NCI-H2107 treated with DMSO at 0.1 percent for 48 hours (cell line): ENCODE results near the gene CCL15.
A peak's percentile ranks its signal among the peaks of the same experiment; 100 is the strongest.
"Not testable (repeated sequence)": the region's sequence is repeated elsewhere in the genome, so short reads cannot be mapped to it uniquely, and the experiment has no call there.

Experiments
- DNase-seq: peaks from one replicate; lab custom pipeline; 2025; ENCODE audit not compliant: unreplicated experiment; lab: John Stamatoyannopoulos, UW

The CCL15 gene, protein sequence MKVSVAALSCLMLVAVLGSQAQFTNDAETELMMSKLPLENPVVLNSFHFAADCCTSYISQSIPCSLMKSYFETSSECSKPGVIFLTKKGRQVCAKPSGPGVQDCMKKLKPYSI

DNA sequence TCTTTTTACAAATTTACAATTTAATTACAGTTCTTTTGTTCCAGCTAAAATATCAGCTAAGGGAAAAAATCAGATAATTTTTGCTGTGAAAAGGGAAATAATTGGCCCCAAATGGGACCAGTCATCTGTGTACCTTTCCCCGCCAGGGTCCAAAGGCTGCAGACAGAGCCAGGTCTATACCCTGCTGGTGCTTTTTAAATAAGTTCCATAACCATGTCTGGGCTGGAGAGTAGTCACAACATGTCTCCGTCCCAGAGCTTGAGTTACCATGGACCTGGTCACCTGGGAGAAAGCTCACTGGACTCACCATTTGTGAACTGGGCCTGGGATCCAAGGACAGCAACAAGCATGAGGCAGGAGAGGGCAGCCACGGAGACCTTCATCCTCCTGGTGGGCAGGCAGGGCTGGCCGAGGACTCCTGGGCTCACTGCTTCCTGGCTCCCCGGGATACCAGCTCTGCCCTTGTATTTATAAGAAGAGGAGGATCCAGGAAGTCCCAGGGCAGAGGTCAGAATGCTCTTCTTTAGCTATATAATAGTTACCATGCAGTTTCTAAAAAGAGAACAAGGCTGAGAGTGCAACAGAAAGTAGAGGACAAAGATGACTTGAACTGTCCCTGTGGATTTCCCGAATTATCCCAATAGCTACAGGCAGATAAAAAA, at the start of gene CCL15:
CCL15 (minus strand) TSS at position 444 of the 662 bp plus-strand sequence; CDS start at position 383, 61 bp downstream.
- no peak for DNase-seq

DNA sequence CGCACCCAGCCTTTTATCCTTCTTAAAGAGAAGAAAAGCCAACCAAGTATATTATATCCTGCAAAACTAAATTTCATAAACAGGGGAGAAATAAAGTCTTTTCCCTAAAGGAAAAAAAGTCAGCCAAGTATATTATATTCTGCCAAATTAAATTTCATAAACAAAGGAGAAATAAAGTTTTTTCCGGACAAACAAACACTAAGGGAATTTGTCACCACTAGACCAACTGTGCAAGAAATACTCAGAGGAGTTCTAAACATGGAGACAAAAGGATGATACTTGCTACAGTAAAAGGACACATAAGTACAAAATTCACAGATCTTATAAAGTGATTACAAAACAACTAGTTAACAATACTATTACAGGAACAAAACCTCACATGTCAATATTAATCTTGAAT, 48.3 kb upstream of the CCL15 start:
- DNase-seq = no peak

- DNase-seq = no peak
Measured at GRCh38 chr17:36048066-36048465, 46.7 kb upstream of the CCL15 start.

DNA sequence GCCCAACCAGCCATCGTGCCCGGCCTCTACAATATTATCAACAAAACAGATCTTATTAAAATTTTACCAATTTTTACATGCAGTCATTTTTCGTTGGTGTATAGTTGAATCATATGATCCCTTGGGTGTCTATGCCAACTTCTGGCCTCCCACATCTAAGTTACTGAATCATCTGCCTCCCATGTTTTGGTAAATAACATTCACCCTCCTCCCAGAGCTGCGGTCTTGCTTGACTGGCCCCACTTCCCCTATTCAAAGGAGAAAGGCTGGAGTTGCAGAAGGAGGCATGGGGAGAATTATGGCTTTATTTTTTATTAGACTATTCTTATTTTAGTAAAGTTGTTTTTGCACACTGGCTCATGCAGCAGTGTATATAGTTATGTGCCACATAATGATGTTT, 34.9 kb upstream of the CCL15 start:
- no peak for DNase-seq

DNA sequence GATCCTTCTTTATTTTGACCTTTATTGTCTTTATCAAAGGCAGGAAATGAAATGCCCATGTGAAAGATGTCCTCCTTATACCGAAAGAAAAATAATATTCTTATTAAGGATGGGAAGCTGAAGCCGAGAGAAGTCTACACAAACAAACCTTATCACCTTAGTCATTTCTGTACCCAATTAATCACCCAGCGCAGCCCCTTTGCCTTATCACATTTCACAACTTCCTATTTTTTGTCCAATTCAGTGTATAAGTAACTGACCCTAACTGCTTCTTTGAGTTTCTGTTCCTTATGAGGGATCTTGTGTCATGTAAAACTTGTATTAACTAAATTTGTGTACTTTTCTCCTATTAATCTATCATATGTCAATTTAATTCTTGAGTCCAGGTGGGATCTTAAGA, 32.8 kb upstream of the CCL15 start:
- DNase-seq = no peak

DNA sequence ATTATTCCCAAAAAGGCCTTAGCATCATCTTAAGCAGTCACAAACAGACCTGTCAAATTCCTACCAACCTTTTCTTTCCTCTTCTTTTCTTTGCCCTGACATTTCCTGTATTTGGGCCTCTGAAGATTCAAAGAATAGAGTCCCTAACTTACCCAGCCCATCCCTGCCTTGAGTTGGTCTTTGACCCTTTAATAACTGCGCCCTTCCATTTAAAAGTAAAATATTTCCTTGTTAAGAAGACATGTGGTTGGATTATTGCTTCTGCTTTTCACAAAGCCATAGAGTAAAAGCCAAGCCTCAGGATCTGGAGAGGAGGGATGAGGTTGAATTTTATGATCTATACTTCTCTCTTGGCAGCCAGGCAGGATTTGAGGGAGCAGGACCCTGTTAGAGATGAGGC, 29.6 kb upstream of the CCL15 start:
- DNase-seq = no peak

- no peak for DNase-seq
Measured at GRCh38 chr17:36027761-36028160, 26.4 kb upstream of the CCL15 start.

DNA sequence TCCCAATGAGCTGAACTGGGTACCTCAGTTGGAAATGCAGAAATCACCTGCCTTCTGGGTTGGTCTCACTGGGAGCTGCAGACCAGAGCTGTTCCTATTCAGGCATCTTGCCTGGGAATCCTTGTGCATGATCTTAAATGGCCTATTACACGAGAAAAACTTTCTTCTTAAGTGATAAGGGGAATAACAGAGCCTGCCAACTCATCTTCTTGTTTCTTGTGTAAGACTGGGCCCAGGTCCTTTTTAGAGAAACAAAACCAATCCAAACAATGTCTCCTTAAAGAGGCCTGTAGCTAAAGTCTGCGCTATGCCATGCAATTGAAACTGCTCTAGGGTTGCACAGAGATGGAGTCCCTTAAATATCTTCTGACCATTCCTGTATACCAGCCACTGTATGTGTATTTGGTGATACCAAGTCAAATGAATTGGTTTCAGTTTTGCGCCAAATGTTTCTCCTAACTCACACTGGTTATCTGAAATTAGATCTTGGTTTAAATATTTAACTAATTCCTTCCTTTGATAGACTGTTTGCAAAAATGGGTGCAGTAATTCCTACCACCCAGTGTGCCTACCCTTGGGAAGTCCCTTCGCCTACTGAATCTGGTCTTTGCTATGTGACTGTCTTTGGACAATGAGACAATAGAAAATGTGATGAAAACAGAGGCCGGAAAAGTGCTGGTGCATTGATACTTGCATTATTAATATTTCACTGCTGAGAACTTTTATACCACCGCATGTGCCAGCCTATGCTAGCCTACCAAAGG, 22.9 kb upstream of the CCL15 start:
- DNase-seq = no peak

DNA sequence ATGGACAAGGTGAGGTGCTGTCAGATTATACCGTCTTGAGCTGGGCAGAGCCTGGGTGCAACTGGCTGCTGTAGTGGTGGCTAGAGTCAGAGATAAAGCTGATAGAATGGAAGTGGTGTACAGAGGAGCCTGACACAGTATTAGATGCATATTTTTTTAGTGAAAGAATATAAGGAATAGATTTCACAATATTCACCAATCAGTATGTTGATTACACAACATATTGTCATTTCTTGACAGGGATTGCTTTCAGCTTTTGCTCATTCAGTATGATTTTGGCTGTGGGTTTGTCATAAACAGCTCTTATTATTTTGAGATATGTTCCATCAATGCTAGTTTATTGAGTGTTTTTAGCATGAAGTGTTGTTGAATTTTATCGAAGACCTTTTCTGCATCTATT, 18.1 kb upstream of the CCL15 start:
- DNase-seq = no peak

DNA sequence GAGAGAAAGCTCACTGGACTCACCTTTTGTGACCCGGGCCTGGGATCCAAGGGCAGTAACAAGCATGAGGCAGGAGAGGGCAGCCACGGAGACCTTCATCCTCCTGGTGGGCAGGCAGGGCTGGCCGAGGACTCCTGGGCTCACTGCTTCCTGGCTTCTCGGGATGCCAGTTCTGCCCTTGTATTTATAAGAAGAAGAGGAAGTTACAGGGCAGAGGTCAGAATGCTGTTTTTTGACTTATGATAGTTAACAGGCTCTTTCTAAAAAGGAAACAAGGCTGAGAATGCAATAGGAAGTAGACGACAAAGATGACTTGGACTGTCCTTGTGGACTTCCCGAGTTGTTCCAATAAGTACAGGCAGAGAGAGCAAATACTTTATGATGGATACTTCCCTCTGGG, 16.4 kb upstream of the CCL15 start, which contains the start of gene CCL23:
CCL23 (minus strand) TSS at position 174 of the 400 bp plus-strand sequence; CDS start at position 99, 75 bp downstream.
- no peak for DNase-seq

DNA sequence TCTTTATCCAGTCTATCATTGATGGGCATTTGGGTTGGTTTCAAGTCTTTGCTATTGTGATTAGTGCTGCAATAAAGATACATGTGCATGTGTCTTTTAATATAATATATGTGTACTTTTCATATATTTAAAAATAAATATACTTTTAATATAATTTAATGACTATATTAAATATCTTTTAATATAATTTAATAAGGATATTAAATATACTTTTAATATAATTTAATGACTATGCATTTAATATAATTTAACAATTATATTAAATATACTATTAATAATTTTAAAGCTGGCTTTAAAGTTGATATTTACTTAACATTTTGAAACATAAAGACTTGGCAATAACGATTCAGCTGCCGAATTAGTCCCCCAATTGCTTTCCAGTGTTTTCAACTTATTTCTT, 15.2 kb upstream of the CCL15 start:
- DNase-seq = no peak

GRCh38 chr17:36015895-36016294, 14.5 kb upstream of the CCL15 start:
- DNase-seq = not testable (repeated sequence)

GRCh38 chr17:36014946-36015345, 13.6 kb upstream of the CCL15 start:
- no peak for DNase-seq

- DNase-seq = no peak
Measured at GRCh38 chr17:36011201-36011600, 9.8 kb upstream of the CCL15 start.

DNA sequence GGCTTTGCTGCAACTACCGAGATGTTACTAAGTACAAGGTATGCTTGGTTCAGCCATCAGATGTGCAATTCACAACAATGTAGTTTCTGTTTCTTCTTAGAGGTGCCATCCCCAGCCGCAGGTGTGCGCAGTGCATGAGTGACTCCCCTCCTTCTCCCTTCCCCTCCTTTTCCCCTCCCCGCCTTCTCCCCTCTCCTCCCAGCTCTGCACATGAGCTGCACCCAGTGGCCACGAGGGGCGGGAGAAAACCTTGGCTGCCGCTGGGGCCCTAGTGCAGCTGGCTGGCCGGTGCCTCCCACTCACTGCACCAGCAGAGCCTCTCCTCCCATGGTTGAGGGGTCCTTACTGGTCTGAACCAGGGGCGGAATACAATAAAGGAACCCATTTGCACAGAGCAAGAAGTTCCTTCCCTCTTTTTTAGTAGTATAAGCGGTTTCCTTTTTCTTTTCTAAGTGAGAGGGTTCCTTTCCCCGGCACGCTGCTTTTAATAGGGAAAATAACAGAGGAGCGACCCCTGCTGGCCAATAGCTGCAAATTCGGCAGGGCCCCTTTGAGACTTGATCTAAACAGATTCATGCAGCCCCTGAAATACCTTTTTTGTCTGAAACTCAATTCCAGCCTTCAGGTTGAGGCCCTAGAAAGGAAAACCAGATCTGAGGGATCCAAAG, 7.8 kb upstream of the CCL15 start:
- DNase-seq = no peak

GRCh38 chr17:36004594-36005108, 3.3 kb upstream of the CCL15 start:
- DNase-seq = no peak

DNA sequence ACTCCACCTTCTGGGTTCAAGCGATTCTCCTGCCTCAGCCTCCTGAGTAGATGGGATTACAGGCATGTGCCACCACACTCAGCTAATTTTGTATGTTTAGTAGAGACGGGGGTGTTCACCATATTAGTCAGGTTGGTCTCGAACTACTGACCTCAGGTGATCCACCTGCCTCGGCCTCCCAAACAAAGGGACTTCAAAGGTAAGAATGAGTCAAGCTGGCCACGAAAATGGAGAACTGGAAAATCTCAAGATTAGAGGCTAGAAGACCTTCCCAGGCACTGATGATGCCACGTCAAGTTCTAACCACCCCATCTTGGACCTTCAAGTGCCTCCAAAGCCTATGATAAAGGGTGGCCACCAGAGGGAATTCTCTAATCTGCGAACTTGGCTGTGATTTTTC, 1.3 kb upstream of the CCL15 start:
- DNase-seq = no peak

DNA sequence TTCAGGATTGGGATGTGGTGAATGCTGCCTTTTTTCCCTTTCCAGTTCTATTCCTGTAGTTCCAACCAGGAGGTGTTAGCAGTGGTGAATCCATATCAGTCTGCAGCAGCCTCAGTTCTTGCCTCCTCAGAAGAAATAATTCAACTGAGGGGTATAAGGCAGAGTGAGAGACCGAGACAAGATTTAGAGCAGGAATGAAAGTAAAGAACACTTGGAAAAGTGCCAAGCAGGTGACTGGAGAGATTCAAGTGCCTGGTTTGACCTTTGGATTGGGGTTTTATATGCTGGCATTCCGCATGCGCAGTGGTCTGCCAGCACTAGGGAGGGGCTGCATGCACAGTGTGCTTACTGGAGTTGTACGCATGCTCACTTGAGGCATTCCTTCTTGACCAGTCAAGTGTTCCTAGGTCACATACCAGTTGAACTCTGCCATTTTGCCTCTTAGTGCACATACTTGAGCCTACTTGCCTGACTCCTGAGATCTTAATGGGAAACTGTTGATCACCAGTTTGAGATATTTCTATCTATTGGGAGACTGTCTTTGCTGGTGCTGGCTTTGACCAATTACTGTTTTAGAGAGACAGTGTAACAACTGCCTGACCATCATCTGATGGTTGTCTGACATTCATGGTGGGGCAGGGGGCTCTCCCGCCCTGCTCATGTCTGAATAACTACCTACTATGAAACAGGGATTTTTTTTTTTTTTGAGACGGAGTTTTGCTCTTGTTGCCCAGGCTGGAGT, 680 bp upstream of the CCL15 start:
- peak; percentile 12 for DNase-seq

GRCh38 chr17:36000732-36001109, 632 bp downstream of the CCL15 start:
- DNase-seq = no peak

DNA sequence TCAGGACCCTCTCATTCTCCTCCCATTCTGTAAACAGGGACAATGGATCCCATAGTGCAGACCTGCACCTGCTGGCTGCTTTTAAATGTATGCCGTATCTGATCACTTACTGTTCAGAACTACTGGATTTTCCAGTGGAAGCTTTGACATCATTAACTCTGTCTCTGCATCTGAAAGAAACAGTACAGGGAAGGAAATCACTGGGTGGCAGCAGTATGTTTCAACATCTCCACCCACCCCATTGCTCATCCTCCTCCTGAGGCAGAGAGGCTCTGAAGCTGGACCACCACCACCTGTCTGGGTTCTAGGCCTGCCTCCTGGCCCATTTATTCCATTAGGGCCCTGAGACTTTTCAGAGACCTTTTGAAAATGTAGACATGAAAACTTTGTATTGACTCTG, 2.6 kb downstream of the CCL15 start:
- DNase-seq = no peak

DNA sequence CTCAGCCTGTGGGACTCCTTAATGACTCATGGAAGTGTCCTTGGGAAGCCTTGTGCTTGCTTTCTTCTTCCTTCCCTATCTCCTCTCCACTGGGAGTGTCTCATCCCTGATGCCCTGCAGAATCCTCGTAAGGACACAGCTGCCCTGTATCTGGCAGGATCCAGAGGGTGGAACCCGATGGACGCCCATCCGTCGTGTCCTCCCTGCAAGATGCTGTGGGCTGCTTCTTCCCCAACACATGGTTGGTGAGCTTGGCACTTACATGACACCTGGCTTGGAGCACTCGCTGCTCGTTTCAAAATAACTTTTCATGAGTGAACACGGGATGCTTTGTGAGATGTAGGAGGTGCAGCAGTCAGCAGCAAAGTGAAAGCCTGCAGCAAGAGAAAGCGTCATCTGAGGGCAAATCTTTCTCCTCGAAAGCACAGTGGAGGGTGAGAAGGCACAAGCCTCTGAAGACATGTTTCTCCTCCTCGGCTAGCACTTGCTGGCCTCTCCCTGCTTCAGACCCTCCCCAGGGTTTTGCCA, 3.3 kb downstream of the CCL15 start:
- no peak for DNase-seq
